ENCODE results near the gene RPS14. TPM values are rescaled to one million over a fixed set of nuclear protein-coding genes. Genes with fewer than 3 reads are reported as not detected.

Gene RPS14
- polyA plus RNA-seq, 1 of the 3 experiments (the other 2 are of a cell fraction) = 10,227 TPM

DNA sequence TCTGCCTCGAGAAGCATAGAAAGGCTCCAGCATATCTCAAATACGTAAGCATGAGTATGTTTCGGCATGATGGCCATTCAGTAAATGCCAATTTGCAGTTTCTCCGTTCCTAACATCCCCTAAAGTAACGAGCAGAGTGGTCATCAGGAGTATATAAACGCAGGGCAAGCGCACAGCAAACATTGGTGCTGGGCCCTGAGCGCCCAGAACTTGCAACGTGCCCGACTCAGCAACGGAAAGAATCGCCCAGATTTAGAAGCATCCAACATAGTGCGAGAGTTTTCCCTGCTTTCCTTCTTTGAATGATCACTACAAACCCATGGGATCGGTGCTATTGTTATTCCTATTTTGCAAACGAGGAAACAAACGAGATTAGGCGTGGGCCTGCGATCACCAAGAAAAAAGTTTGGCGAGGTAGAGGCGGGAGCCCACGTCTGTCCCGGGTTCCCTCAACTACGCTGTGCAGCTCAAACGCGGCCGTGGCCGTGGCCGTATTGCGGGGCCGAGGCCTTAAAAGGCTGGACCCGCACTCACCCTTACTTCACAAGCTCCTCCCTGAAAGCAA lies 505 bp downstream of the RPS14 start:
- Histone ChIP-seq H3K27me3 (ENCODE audit: insufficient read depth) (no peaks in the 10 kb centered on the region), H3K9ac (peak overlapping the region; percentile 99), H3K4me3 (ENCODE audit: low read depth in 2 of 2, low read length in 1 of 2) (peak overlapping the region; percentile 88 to 98), H3K4me1 (ENCODE audit: control insufficient read depth in 1 of 2, insufficient read depth in 2 of 2, low read depth in 1 of 2, low read length in 1 of 2) (peaks cover 17 to 19% of the 10 kb centered on the region in 2 experiments; a peak in 3 of 4 replicates), H3K4me2 (peak overlapping the region; percentile 95), H3K36me3 (replicated peaks in 1 of 2; ENCODE audit: control insufficient read depth in 1 of 2, insufficient read depth in 2 of 2, low read length in 1 of 2) (peaks cover 43 to 45% of the 10 kb centered on the region in 2 experiments), H3K27ac (ENCODE audit: low read depth in 2 of 2, low read length in 1 of 2) (peak overlapping the region; percentile 93 to 97), H2AFZ (ENCODE audit: low read depth) (no peak overlapping the region), H3K79me2 (ENCODE audit: insufficient read depth) (peaks cover 45% of the 10 kb centered on the region), H4K20me1 (ENCODE audit: insufficient read depth) (peaks cover 51% of the 10 kb centered on the region), H3K9me2 (no peaks in the 10 kb centered on the region), H3F3A (replicated peaks; ENCODE audit: insufficient read depth) (peaks cover 46% of the 10 kb centered on the region), H3K9me3 (peaks cover 6% of the 10 kb centered on the region; the same call in 1 of the 2 replicates)
- POLR2A ChIA-PET = interaction anchor here (0.6 to 1.6 kb wide), 8 partner anchors 9 to 400 kb away, joined by 3 to 16 read pairs (median 4); partner anchors contain the start of genes DCTN4 and RBM22
- CTCF ChIA-PET = interaction anchor here (0.6 to 2.1 kb wide), 13 partner anchors 9 to 398 kb away, joined by 3 to 19 read pairs (median 5); partner anchors contain the start of gene IRGM
- no peak for DNase-seq
- TF ChIP-seq FOXJ3 (CRISPR knock-in tag; IDR thresholded peaks at IDR 0.05) (no peak), ELF1 (IDR thresholded peaks at IDR 0.05) (no peak), FOSL2 (IDR thresholded peaks at IDR 0.05; ENCODE audit: borderline replicate concordance, low read depth) (no peak), EP300 (IDR thresholded peaks at IDR 0.05; ENCODE audit: borderline replicate concordance in 1 of 2, low read depth in 1 of 2, low read length in 1 of 2) (no peak), YY1 (IDR thresholded peaks at IDR 0.05; ENCODE audit: low read depth) (no peak), EZH2phosphoT487 (IDR thresholded peaks at IDR 0.05; ENCODE audit: borderline replicate concordance, low read depth) (no peak), GABPA (IDR thresholded peaks at IDR 0.05; ENCODE audit: low read depth) (no peak), TAF1 (IDR thresholded peaks at IDR 0.05; ENCODE audit: borderline replicate concordance, low read depth, low read length) (no peak), TEAD4 (IDR thresholded peaks at IDR 0.05; ENCODE audit: borderline replicate concordance, insufficient read depth) (no peak), SIN3A (IDR thresholded peaks at IDR 0.05; ENCODE audit: borderline replicate concordance, low read depth, low read length) (no peak), RAD21 (IDR thresholded peaks at IDR 0.05; ENCODE audit: low read length) (no peak), RXRA (IDR thresholded peaks at IDR 0.05; ENCODE audit: borderline replicate concordance, low read depth) (no peak)
- TF ChIP-seq, protein P1, sequence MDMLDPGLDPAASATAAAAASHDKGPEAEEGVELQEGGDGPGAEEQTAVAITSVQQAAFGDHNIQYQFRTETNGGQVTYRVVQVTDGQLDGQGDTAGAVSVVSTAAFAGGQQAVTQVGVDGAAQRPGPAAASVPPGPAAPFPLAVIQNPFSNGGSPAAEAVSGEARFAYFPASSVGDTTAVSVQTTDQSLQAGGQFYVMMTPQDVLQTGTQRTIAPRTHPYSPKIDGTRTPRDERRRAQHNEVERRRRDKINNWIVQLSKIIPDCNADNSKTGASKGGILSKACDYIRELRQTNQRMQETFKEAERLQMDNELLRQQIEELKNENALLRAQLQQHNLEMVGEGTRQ (IDR thresholded peaks at IDR 0.05; ENCODE audit: borderline replicate concordance, low read depth, low read length) = no peak
- TF ChIP-seq, protein P2, sequence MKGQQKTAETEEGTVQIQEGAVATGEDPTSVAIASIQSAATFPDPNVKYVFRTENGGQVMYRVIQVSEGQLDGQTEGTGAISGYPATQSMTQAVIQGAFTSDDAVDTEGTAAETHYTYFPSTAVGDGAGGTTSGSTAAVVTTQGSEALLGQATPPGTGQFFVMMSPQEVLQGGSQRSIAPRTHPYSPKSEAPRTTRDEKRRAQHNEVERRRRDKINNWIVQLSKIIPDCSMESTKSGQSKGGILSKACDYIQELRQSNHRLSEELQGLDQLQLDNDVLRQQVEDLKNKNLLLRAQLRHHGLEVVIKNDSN (IDR thresholded peaks at IDR 0.05; ENCODE audit: borderline replicate concordance, low read depth) = no peak
- TF ChIP-seq, protein P3, sequence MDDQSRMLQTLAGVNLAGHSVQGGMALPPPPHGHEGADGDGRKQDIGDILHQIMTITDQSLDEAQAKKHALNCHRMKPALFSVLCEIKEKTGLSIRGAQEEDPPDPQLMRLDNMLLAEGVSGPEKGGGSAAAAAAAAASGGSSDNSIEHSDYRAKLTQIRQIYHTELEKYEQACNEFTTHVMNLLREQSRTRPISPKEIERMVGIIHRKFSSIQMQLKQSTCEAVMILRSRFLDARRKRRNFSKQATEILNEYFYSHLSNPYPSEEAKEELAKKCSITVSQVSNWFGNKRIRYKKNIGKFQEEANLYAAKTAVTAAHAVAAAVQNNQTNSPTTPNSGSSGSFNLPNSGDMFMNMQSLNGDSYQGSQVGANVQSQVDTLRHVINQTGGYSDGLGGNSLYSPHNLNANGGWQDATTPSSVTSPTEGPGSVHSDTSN (IDR thresholded peaks at IDR 0.05) = no peak
- TF ChIP-seq, protein P4, sequence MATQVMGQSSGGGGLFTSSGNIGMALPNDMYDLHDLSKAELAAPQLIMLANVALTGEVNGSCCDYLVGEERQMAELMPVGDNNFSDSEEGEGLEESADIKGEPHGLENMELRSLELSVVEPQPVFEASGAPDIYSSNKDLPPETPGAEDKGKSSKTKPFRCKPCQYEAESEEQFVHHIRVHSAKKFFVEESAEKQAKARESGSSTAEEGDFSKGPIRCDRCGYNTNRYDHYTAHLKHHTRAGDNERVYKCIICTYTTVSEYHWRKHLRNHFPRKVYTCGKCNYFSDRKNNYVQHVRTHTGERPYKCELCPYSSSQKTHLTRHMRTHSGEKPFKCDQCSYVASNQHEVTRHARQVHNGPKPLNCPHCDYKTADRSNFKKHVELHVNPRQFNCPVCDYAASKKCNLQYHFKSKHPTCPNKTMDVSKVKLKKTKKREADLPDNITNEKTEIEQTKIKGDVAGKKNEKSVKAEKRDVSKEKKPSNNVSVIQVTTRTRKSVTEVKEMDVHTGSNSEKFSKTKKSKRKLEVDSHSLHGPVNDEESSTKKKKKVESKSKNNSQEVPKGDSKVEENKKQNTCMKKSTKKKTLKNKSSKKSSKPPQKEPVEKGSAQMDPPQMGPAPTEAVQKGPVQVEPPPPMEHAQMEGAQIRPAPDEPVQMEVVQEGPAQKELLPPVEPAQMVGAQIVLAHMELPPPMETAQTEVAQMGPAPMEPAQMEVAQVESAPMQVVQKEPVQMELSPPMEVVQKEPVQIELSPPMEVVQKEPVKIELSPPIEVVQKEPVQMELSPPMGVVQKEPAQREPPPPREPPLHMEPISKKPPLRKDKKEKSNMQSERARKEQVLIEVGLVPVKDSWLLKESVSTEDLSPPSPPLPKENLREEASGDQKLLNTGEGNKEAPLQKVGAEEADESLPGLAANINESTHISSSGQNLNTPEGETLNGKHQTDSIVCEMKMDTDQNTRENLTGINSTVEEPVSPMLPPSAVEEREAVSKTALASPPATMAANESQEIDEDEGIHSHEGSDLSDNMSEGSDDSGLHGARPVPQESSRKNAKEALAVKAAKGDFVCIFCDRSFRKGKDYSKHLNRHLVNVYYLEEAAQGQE (IDR thresholded peaks at IDR 0.05; ENCODE audit: low read depth, low read length) = no peak
- 1% methylated on average over 30 of the region's 31 CpGs for WGBS (ENCODE audit: low lambda C conversion rate)

All from SK-N-SH (cell line).